ENCODE results near the gene SLC4A8. TPM values are rescaled to one million over a fixed set of nuclear protein-coding genes. Genes with fewer than 3 reads are reported as not detected.

Gene SLC4A8
- total RNA-seq, 1 donor from 2014 or later, result 0.14 TPM

DNA sequence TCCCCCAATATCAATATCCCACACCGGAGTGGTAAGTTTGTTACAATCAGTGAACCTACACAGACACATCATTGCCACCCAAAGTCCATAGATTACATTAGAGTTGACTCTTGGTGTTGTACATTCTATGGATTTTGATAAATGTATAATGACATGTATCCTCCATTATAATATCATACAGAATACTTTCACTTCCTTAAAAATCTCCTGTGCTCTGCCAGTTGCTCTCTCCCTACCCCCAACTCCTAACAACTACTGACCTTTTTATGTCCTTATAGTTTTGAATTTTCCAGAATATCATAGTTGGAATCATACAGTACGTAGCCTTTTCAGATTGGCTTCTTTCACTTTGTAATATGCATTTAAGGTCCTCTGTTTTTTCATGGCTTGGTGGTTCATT, 48.4 kb downstream of the SLC4A8 start:
- no peak for DNase-seq
- no peak overlapping the region for H3K4me3 ChIP-seq
- H3K4me1 ChIP-seq, result no peaks in the 10 kb centered on the region
- TF ChIP-seq, protein P1, sequence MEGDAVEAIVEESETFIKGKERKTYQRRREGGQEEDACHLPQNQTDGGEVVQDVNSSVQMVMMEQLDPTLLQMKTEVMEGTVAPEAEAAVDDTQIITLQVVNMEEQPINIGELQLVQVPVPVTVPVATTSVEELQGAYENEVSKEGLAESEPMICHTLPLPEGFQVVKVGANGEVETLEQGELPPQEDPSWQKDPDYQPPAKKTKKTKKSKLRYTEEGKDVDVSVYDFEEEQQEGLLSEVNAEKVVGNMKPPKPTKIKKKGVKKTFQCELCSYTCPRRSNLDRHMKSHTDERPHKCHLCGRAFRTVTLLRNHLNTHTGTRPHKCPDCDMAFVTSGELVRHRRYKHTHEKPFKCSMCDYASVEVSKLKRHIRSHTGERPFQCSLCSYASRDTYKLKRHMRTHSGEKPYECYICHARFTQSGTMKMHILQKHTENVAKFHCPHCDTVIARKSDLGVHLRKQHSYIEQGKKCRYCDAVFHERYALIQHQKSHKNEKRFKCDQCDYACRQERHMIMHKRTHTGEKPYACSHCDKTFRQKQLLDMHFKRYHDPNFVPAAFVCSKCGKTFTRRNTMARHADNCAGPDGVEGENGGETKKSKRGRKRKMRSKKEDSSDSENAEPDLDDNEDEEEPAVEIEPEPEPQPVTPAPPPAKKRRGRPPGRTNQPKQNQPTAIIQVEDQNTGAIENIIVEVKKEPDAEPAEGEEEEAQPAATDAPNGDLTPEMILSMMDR (IDR thresholded peaks at IDR 0.05; ENCODE audit: borderline replicate concordance), result no peak
- H3K9me3 ChIP-seq (replicated peaks), result no peaks in the 10 kb centered on the region
- H3K36me3 ChIP-seq, result no peaks in the 10 kb centered on the region
- H3K27me3 ChIP-seq (ENCODE audit: low read depth), result peaks cover 11% of the 10 kb centered on the region
- H3K27ac ChIP-seq (replicated peaks), result no peak overlapping the region
- intact Hi-C loops (cut with micrococcal nuclease), result no loop called here

DNA sequence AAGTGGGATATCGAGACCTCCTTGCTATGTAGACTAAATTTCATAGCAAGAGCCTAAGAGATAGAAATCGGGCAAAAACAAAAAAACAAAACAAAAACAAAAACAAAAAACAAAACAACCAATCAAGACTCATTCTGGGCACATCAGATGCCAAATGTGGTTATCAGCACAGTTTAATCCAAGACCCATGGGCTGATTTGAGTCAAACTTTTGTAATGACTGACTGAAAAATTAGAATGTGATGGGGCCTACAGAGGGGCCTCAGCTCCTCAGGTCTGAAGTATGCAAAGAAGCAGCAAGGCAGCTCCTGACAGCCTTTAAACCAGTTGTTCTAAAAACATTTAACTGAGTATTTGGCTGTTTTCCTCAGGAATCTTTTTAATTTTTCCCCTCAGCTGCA, 49.3 kb downstream of the SLC4A8 start:
- H3K4me1 ChIP-seq, result no peaks in the 10 kb centered on the region
- TF ChIP-seq, protein P1 (IDR thresholded peaks at IDR 0.05; ENCODE audit: borderline replicate concordance), result no peak
- no peak for DNase-seq
- no peaks in the 10 kb centered on the region for H3K36me3 ChIP-seq
- H3K27me3 ChIP-seq (ENCODE audit: low read depth), result peaks cover 11% of the 10 kb centered on the region
- no peak overlapping the region for H3K27ac ChIP-seq (replicated peaks)
- H3K4me3 ChIP-seq, result no peak overlapping the region
- intact Hi-C loops (cut with micrococcal nuclease), result no loop called here
- H3K9me3 ChIP-seq (replicated peaks), result no peaks in the 10 kb centered on the region

DNA sequence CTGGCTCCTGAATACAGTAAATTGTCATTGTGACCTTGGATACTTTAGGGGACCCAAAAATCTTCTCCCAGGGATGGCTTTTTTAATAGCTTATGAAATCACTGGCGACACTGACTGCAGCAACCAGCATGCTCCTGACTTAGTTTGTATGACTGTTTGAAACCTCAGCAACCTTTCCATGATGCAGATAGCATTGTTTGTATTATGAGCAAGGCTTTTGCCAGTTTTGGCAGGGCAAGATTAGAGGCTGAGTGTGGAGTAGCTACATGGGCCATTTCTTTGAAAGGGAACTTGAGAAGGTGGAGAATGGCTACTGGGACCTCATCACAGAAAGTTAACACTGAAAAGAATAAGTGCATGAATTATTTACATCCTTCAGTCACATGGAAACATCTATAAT, 50.9 kb downstream of the SLC4A8 start:
- Histone ChIP-seq H3K27me3 (ENCODE audit: low read depth) (peaks cover 9% of the 10 kb centered on the region), H3K27ac (replicated peaks) (no peak overlapping the region), H3K4me3 (no peak overlapping the region), H3K9me3 (replicated peaks) (no peaks in the 10 kb centered on the region), H3K4me1 (no peaks in the 10 kb centered on the region), H3K36me3 (no peaks in the 10 kb centered on the region)
- intact Hi-C loops (cut with micrococcal nuclease), result no loop called here
- no peak for DNase-seq
- TF ChIP-seq, protein P1 (IDR thresholded peaks at IDR 0.05; ENCODE audit: borderline replicate concordance), result no peak

DNA sequence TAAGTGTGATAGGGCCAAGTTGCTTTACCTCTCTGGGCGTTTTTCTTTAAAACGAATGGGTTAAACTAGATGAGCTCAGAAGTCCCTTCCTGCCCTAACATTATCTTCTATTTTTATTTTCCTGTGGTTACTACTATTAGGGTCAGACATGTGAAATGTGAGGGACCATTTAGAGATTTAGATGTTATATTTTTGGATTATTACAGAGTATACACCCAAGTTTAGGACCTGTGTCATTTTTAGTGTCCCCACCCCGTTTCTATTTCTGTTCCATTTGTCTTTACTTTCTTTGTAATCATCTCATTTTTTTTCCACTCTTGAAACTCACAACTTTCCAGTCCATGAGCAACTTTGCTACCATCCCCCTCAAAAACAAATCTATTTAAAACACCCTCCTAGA, 56.3 kb downstream of the SLC4A8 start:
- no peaks in the 10 kb centered on the region for H3K4me1 ChIP-seq
- no peak overlapping the region for H3K4me3 ChIP-seq
- DNase-seq, result no peak
- H3K9me3 ChIP-seq (replicated peaks), result no peaks in the 10 kb centered on the region
- intact Hi-C loops (cut with micrococcal nuclease), result no loop called here
- TF ChIP-seq, protein P1 (IDR thresholded peaks at IDR 0.05; ENCODE audit: borderline replicate concordance), result no peak
- no peak overlapping the region for H3K27ac ChIP-seq (replicated peaks)
- H3K36me3 ChIP-seq, result no peaks in the 10 kb centered on the region
- no peaks in the 10 kb centered on the region for H3K27me3 ChIP-seq (ENCODE audit: low read depth)

DNA sequence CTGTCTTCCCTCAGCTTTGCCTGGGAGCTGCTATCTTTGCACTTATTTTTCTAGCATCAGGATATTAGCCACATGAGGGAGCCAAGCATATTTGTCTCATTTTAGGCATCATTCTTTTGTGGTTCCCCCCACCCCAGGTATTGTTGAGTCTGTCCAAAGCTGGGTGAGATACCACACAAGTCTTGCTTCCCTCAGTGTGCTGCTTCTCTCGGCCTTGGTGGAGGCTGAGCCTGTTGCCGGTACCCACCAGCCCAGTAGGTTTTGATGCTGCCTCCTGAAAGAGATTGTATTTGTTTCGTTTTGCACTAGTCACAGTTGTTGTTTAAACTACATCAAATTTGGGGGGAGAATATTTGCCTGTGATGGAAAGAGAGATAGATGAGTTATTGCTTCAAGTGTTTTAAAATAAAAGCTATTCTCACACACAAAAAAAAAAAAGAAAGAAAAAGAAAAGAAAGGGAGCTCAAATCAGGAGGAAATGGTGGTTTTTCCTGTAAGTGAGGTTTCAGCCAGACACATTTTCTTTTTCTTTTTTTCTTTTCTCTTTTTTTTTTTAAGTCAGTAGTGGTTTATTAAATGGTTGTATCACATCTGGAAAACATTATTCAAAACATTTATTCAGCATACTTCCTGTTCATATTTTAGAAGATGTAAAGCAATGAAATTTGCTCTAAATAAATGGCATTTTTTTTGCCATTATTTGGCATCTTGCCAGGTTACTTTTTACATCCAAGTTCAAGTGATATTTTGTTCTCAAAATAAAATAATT, 58.5 kb downstream of the SLC4A8 start:
- intact Hi-C loops (cut with micrococcal nuclease), result no loop called here
- no peak overlapping the region for H3K27ac ChIP-seq (replicated peaks)

More for the DNA sequence above, 58.5 kb downstream of the SLC4A8 start:
- Histone ChIP-seq H3K4me1 (no peaks in the 10 kb centered on the region), H3K36me3 (no peaks in the 10 kb centered on the region), H3K27me3 (ENCODE audit: low read depth) (no peaks in the 10 kb centered on the region), H3K9me3 (replicated peaks) (no peaks in the 10 kb centered on the region), H3K4me3 (no peak overlapping the region)
- DNase-seq, result no peak
- TF ChIP-seq, protein P1 (IDR thresholded peaks at IDR 0.05; ENCODE audit: borderline replicate concordance), result no peak

Data from left ventricle myocardium inferior (tissue), 1 donor.